Prostate gland (tissue), 2 donors: ENCODE measurements around the gene SCFD1.
A peak's percentile ranks its signal among the peaks of the same experiment; 100 is the strongest.
"Not testable (repeated sequence)": the region's sequence is repeated elsewhere in the genome, so short reads cannot be mapped to it uniquely, and the experiment has no call there.

Source experiments
- POLR2A ChIP-seq: fragments of 450-650 bp; IDR thresholded peaks from one replicate; pipeline ENCODE4 v1.6.1; 2016; ENCODE audit warnings: antibody characterized with exemption, mild to moderate bottlenecking
- POLR2AphosphoS5 ChIP-seq: sonication (generic); formaldehyde crosslinking; IDR thresholded peaks from one replicate; pipeline ENCODE4 v1.6.1; 2017; ENCODE audit warnings: antibody characterized with exemption
- TF ChIP-seq, protein P1 (sequence below), 4 experiments: fragments of 200-600 bp in 2 of 4; fragments of 450-650 bp in 2 of 4; sonication (generic) in 2 of 4; IDR thresholded peaks; 1 replicate in 3 of 4; 2 replicates in 1 of 4; pipeline ENCODE4 v1.5.1; 2016 to 2019; ENCODE audit warnings: antibody characterized with exemption in 4 of 4, mild to moderate bottlenecking in 2 of 4, moderate library complexity in 2 of 4

GRCh38 chr14:30690487-30691355, 68.6 kb downstream of the SCFD1 start:
- TF ChIP-seq, protein P1, sequence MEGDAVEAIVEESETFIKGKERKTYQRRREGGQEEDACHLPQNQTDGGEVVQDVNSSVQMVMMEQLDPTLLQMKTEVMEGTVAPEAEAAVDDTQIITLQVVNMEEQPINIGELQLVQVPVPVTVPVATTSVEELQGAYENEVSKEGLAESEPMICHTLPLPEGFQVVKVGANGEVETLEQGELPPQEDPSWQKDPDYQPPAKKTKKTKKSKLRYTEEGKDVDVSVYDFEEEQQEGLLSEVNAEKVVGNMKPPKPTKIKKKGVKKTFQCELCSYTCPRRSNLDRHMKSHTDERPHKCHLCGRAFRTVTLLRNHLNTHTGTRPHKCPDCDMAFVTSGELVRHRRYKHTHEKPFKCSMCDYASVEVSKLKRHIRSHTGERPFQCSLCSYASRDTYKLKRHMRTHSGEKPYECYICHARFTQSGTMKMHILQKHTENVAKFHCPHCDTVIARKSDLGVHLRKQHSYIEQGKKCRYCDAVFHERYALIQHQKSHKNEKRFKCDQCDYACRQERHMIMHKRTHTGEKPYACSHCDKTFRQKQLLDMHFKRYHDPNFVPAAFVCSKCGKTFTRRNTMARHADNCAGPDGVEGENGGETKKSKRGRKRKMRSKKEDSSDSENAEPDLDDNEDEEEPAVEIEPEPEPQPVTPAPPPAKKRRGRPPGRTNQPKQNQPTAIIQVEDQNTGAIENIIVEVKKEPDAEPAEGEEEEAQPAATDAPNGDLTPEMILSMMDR (IDR thresholded peaks at IDR 0.05): peak in 2 of 4 experiments; percentile 42 to 49
- not testable (repeated sequence) for TF ChIP-seq POLR2A, POLR2AphosphoS5
